GM10266 (cell line): ENCODE measurements around the gene PPM1A.

ENCODE experiments used
- DNase-seq: peaks from one replicate; pipeline ENCODE4 v3.0.0; 2012; ENCODE audit errors: extremely low spot score
- CTCF ChIP-seq: IDR thresholded peaks from 2 replicates; pipeline ENCODE4 v1.5.1; 2012; ENCODE audit warnings: mild to moderate bottlenecking, low read depth; ENCODE audit not compliant: control insufficient read depth, insufficient read depth; ENCODE audit errors: missing control alignments

The PPM1A gene

GRCh38 chr14:60210703-60211102 lies 38.3 kb upstream of the PPM1A start:
- no peak for DNase-seq
- TF ChIP-seq CTCF = no peak

- no peak for DNase-seq
- no peak for TF ChIP-seq CTCF
Observed at GRCh38 chr14:60211153-60211552, 37.9 kb upstream of the PPM1A start.

- peak; percentile 43 for DNase-seq
- no peak for TF ChIP-seq CTCF
Observed at GRCh38 chr14:60212503-60213371, 36.3 kb upstream of the PPM1A start.

GRCh38 chr14:60214003-60214402 lies 35.0 kb upstream of the PPM1A start:
- DNase-seq = no peak
- TF ChIP-seq CTCF = no peak

GRCh38 chr14:60214415-60215126 lies 34.5 kb upstream of the PPM1A start:
- no peak for DNase-seq
- TF ChIP-seq CTCF = no peak

GRCh38 chr14:60215127-60215444 lies 33.9 kb upstream of the PPM1A start:
- no peak for TF ChIP-seq CTCF
- DNase-seq = no peak
